ENCODE data around the gene SLC9A5. TPM values are rescaled to one million over a fixed set of nuclear protein-coding genes. Genes with fewer than 3 reads are reported as not detected.
A peak's percentile ranks its signal among the peaks of the same experiment; 100 is the strongest.

Gene SLC9A5
- total and polyA plus RNA-seq, 9 of the 15 experiments (the other 6 are each of a cell fraction or from before 2014, with no cell fraction given): 0.06 to 3.1 (median 1.2) TPM

DNA sequence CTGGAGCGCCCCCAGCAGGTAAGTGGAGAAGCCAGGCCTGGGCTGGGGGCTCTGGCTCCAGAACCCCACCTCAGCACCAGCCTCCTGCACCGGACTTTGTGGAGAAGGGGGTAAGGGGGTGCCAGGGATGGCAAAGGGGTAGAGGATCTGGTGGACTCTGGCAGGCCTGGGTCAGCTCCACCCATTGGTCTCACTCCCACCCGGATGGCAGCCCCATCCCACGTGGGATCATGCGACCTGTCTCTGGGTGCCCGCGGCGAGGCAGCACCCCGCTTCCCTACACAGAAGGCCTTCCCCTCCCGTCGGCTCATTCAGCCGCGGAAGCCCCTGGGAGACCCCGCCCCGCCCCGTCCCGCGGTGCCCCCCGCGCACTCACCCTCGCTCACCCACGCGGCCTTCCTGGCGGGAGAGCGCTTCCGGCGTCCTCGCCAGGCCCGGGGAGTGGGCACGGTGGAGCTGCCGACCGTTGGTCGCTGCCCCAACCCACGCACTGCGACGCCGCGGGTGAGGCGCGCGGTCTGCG lies 30.1 kb downstream of the SLC9A5 start (continued):
- TF ChIP-seq, protein P1, sequence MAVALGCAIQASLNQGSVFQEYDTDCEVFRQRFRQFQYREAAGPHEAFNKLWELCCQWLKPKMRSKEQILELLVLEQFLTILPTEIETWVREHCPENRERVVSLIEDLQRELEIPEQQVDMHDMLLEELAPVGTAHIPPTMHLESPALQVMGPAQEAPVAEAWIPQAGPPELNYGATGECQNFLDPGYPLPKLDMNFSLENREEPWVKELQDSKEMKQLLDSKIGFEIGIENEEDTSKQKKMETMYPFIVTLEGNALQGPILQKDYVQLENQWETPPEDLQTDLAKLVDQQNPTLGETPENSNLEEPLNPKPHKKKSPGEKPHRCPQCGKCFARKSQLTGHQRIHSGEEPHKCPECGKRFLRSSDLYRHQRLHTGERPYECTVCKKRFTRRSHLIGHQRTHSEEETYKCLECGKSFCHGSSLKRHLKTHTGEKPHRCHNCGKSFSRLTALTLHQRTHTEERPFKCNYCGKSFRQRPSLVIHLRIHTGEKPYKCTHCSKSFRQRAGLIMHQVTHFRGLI (CRISPR knock-in tag; IDR thresholded peaks at IDR 0.05): no peak
- TF ChIP-seq RFX7 (CRISPR knock-in tag; IDR thresholded peaks at IDR 0.05) (no peak), EWSR1 (IDR thresholded peaks at IDR 0.05; ENCODE audit: borderline replicate concordance, low read depth, partially characterized antibody) (no peak), HBP1 (CRISPR knock-in tag; IDR thresholded peaks at IDR 0.05) (no peak), STAG1 (CRISPR knock-in tag; IDR thresholded peaks at IDR 0.05; ENCODE audit: borderline replicate concordance) (no peak), TCF3 (CRISPR knock-in tag; IDR thresholded peaks at IDR 0.05) (no peak), NRF1 (conservative IDR thresholded peaks at IDR 0.05 in 1 of 2, IDR thresholded peaks at IDR 0.05 in 1 of 2) (no peak), CBX1 (IDR thresholded peaks at IDR 0.05; ENCODE audit: low read depth) (no peak; the same call in 1 of the 2 replicates), PHF8 (IDR thresholded peaks at IDR 0.05; ENCODE audit: borderline replicate concordance, low read length) (peak; percentile 66; the same call in 1 of the 2 replicates), CBFB (CRISPR knock-in tag; IDR thresholded peaks at IDR 0.05) (no peak), ARHGAP35 (IDR thresholded peaks at IDR 0.05; ENCODE audit: partially characterized antibody) (no peak), HEY1 (CRISPR knock-in tag; IDR thresholded peaks at IDR 0.05; ENCODE audit: borderline replicate concordance) (no peak), TOE1 (IDR thresholded peaks at IDR 0.05; ENCODE audit: borderline replicate concordance) (peak; percentile 31; the same call in 1 of the 2 replicates), TOE1 (CRISPR knock-in tag; IDR thresholded peaks at IDR 0.05; ENCODE audit: borderline replicate concordance, low read depth) (no peak), CEBPB (tag; IDR thresholded peaks at IDR 0.05) (no peak), BRD4 (IDR thresholded peaks at IDR 0.05) (no peak; the same call in 1 of the 2 replicates), CCNT2 (IDR thresholded peaks at IDR 0.05; ENCODE audit: borderline replicate concordance, extremely low read depth, insufficient read length, low read depth, low read length) (no peak), ZNF408 (CRISPR knock-in tag; IDR thresholded peaks at IDR 0.05; ENCODE audit: low read depth) (no peak), CREM (IDR thresholded peaks at IDR 0.05; ENCODE audit: low read depth) (no peak), HNRNPLL (IDR thresholded peaks at IDR 0.05; ENCODE audit: low read depth, low read length, poor library complexity, severe bottlenecking) (no peak), THRAP3 (IDR thresholded peaks at IDR 0.05; ENCODE audit: borderline replicate concordance) (no peak), TAF15 (IDR thresholded peaks at IDR 0.05; ENCODE audit: low read depth, low read length) (no peak), DIDO1 (tag; IDR thresholded peaks at IDR 0.05; ENCODE audit: low read depth) (no peak), NFE2L1 (tag; IDR thresholded peaks at IDR 0.05; ENCODE audit: borderline replicate concordance, low read depth) (no peak), ETV5 (CRISPR knock-in tag; IDR thresholded peaks at IDR 0.05; ENCODE audit: low read depth) (no peak), POLR2B (IDR thresholded peaks at IDR 0.05; ENCODE audit: low read depth, partially characterized antibody) (no peak), ZBTB8A (IDR thresholded peaks at IDR 0.05; ENCODE audit: partially characterized antibody) (no peak)

All from K562 (cell line).